ENCODE data around the gene SHKBP1.

- TF ChIP-seq, protein P1, sequence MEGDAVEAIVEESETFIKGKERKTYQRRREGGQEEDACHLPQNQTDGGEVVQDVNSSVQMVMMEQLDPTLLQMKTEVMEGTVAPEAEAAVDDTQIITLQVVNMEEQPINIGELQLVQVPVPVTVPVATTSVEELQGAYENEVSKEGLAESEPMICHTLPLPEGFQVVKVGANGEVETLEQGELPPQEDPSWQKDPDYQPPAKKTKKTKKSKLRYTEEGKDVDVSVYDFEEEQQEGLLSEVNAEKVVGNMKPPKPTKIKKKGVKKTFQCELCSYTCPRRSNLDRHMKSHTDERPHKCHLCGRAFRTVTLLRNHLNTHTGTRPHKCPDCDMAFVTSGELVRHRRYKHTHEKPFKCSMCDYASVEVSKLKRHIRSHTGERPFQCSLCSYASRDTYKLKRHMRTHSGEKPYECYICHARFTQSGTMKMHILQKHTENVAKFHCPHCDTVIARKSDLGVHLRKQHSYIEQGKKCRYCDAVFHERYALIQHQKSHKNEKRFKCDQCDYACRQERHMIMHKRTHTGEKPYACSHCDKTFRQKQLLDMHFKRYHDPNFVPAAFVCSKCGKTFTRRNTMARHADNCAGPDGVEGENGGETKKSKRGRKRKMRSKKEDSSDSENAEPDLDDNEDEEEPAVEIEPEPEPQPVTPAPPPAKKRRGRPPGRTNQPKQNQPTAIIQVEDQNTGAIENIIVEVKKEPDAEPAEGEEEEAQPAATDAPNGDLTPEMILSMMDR (IDR thresholded peaks at IDR 0.05): no peak
- no peak for TF ChIP-seq ZFX (IDR thresholded peaks at IDR 0.05; ENCODE audit: borderline replicate concordance)
Observed at GRCh38 chr19:40633207-40633606, 56.5 kb downstream of the SHKBP1 start.
